SU-DHL-6 (cell line): Measurements from ENCODE around the gene COA8.

Experiments used
- H2AFZ ChIP-seq: fragments of 200-600 bp; sonication (generic); 2 replicates; pipeline ENCODE4 v1.6.1; 2014; ENCODE audit warnings: low read depth, mild to moderate bottlenecking, moderate library complexity, mixed read lengths, antibody characterized with exemption, low read length; ENCODE audit not compliant: severe bottlenecking
- H3F3A ChIP-seq: fragments of 200-600 bp; shearing (Covaris generic); 2 replicates; pipeline ENCODE4 v1.6.0; 2016; ENCODE audit warnings: antibody characterized with exemption, mild to moderate bottlenecking; ENCODE audit not compliant: insufficient read depth
- H3K27ac ChIP-seq: fragments of 200-600 bp; sonication (generic); 2 replicates; pipeline ENCODE4 v1.5.1; 2016; ENCODE audit warnings: low read depth, mild to moderate bottlenecking, low read length, moderate library complexity, mixed read lengths
- H3K27me3 ChIP-seq: fragments of 200-600 bp; sonication (generic), shearing (Covaris generic); 2 replicates; pipeline ENCODE4 v1.6.0; 2014; ENCODE audit warnings: mild to moderate bottlenecking, low read length
- H3K36me3 ChIP-seq: fragments of 200-600 bp; sonication (generic); 2 replicates; pipeline ENCODE4 v1.6.1; 2014; ENCODE audit warnings: mild to moderate bottlenecking, low read length, mixed read lengths
- H3K4me2 ChIP-seq: fragments of 300-600, 200-600 bp; shearing (Covaris generic), sonication (generic); 2 replicates; pipeline ENCODE4 v1.6.0; 2014; ENCODE audit warnings: low read length, low read depth, mild to moderate bottlenecking; ENCODE audit not compliant: poor library complexity, severe bottlenecking
- H3K4me3 ChIP-seq: fragments of 200-600 bp; sonication (generic); 2 replicates; pipeline ENCODE4 v1.5.1; 2014; ENCODE audit warnings: antibody characterized with exemption, low read length, mild to moderate bottlenecking, mixed read lengths; ENCODE audit not compliant: insufficient read depth, poor library complexity, severe bottlenecking
- H3K79me2 ChIP-seq: fragments of 200-600 bp; sonication (generic); 2 replicates; pipeline ENCODE4 v1.6.1; 2014; ENCODE audit warnings: mild to moderate bottlenecking, low read length, moderate library complexity; ENCODE audit not compliant: insufficient read depth
- H3K9ac ChIP-seq: fragments of 200-600 bp; sonication (generic); 2 replicates; pipeline ENCODE4 v1.7.0; 2014; ENCODE audit warnings: mild to moderate bottlenecking, low read length
- H3K9me2 ChIP-seq: fragments of 200-600 bp; sonication (generic); replicated peaks from 2 replicates; pipeline ENCODE4 v1.6.1; 2014; ENCODE audit warnings: low read length; ENCODE audit not compliant: insufficient read depth
- H3K9me3 ChIP-seq: fragments of 200-600 bp; sonication (generic); 2 replicates; pipeline ENCODE4 v1.6.1; 2014; ENCODE audit warnings: low read length, mixed read lengths; ENCODE audit not compliant: insufficient read depth
- H4K20me1 ChIP-seq: fragments of 200-600 bp; sonication (generic); 2 replicates; pipeline ENCODE4 v1.6.1; 2014; ENCODE audit warnings: low read depth, mild to moderate bottlenecking, antibody characterized with exemption, low read length, moderate library complexity, mixed read lengths
- EZH2phosphoT487 ChIP-seq: fragments of 200-600 bp; sonication (generic), shearing (Covaris generic); conservative IDR thresholded peaks from 2 replicates; pipeline ENCODE4 v1.6.1; 2018; ENCODE audit warnings: mild to moderate bottlenecking, antibody characterized with exemption, low read length, moderate library complexity, mixed read lengths
- TF ChIP-seq, protein P1 (sequence below): fragments of 200-600 bp; sonication (generic); IDR thresholded peaks from one replicate; pipeline ENCODE4 v1.5.1; 2017; ENCODE audit warnings: antibody characterized with exemption, mild to moderate bottlenecking, low read length, moderate library complexity; ENCODE audit not compliant: insufficient read depth, poor library complexity, severe bottlenecking

Gene COA8

GRCh38 chr14:103519043-103519836, 43.5 kb upstream of the COA8 start:
- H3K9ac ChIP-seq, result no peak overlapping the region
- no peak overlapping the region for H3K27ac ChIP-seq

DNA sequence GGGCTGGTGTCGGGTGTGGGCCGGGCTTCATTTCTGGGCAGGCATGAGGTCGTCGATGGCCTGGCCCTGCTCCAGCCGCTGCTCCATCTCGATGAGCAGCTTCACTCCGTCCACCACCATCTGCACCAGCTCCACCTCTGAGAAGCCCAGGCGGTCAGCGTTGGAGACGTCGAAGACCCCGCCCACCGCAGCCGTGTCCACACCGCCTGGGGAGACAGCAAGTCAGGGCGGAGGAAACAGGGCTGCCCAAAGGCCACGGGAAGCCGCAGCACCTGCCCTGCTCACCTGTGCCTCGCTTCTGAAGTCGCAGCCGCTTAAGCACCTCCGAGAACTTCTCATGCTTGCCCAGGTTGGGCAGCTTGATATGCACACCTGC, 42.9 kb upstream of the COA8 start:
- no peaks in the 10 kb centered on the region for H3K9me3 ChIP-seq
- 0 out of 2 replicates have a peak, but pooled peaks cover 8% of the 10 kb centered on the region for H3F3A ChIP-seq
- no peaks in the 10 kb centered on the region for H4K20me1 ChIP-seq
- H3K9ac ChIP-seq, result no peak overlapping the region
- H2AFZ ChIP-seq, result no peak overlapping the region
- H3K36me3 ChIP-seq, result no peaks in the 10 kb centered on the region
- H3K79me2 ChIP-seq, result no peaks in the 10 kb centered on the region
- H3K9me2 ChIP-seq, result no peaks in the 10 kb centered on the region
- H3K4me2 ChIP-seq, result no peak overlapping the region
- TF ChIP-seq EZH2phosphoT487, result no peak
- TF ChIP-seq, protein P1, sequence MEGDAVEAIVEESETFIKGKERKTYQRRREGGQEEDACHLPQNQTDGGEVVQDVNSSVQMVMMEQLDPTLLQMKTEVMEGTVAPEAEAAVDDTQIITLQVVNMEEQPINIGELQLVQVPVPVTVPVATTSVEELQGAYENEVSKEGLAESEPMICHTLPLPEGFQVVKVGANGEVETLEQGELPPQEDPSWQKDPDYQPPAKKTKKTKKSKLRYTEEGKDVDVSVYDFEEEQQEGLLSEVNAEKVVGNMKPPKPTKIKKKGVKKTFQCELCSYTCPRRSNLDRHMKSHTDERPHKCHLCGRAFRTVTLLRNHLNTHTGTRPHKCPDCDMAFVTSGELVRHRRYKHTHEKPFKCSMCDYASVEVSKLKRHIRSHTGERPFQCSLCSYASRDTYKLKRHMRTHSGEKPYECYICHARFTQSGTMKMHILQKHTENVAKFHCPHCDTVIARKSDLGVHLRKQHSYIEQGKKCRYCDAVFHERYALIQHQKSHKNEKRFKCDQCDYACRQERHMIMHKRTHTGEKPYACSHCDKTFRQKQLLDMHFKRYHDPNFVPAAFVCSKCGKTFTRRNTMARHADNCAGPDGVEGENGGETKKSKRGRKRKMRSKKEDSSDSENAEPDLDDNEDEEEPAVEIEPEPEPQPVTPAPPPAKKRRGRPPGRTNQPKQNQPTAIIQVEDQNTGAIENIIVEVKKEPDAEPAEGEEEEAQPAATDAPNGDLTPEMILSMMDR, result no peak
- H3K27me3 ChIP-seq, result no peaks in the 10 kb centered on the region
- H3K4me3 ChIP-seq, result no peak overlapping the region
- no peak overlapping the region for H3K27ac ChIP-seq

More at GRCh38 chr14:103519043-103519836, 43.5 kb upstream of the COA8 start:
- Histone ChIP-seq H3K9me3 (no peaks in the 10 kb centered on the region), H3K9me2 (no peaks in the 10 kb centered on the region), H3F3A (0 out of 2 replicates have a peak, but pooled peaks cover 8% of the 10 kb centered on the region), H3K79me2 (no peaks in the 10 kb centered on the region), H4K20me1 (no peaks in the 10 kb centered on the region), H3K36me3 (no peaks in the 10 kb centered on the region), H3K4me3 (no peak overlapping the region), H3K4me2 (no peak overlapping the region), H2AFZ (no peak overlapping the region), H3K27me3 (no peaks in the 10 kb centered on the region)
- TF ChIP-seq EZH2phosphoT487, result no peak
- TF ChIP-seq, protein P1, result no peak

- no peaks in the 10 kb centered on the region for H3K27me3 ChIP-seq
- H3K27ac ChIP-seq, result no peak overlapping the region
- H3F3A ChIP-seq, result 0 out of 2 replicates have a peak, but pooled peaks cover 8% of the 10 kb centered on the region
- peak overlapping the region; percentile 91 for H2AFZ ChIP-seq
- no peaks in the 10 kb centered on the region for H3K9me3 ChIP-seq
- peak overlapping the region; percentile 61 for H3K4me2 ChIP-seq
- H3K9me2 ChIP-seq, result no peaks in the 10 kb centered on the region
- H3K9ac ChIP-seq, result peak overlapping the region; percentile 42; the same call in 1 of the 2 replicates
- no peaks in the 10 kb centered on the region for H4K20me1 ChIP-seq
- H3K4me3 ChIP-seq, result no peak overlapping the region
- no peaks in the 10 kb centered on the region for H3K79me2 ChIP-seq
- no peaks in the 10 kb centered on the region for H3K36me3 ChIP-seq
- TF ChIP-seq EZH2phosphoT487, result no peak
- TF ChIP-seq, protein P1, result no peak
Measured at GRCh38 chr14:103520269-103520656, 42.5 kb upstream of the COA8 start.
